Measurements from ENCODE around the gene ANO1.
A peak's percentile ranks its signal among the peaks of the same experiment; 100 is the strongest.

GRCh38 chr11:70109006-70109405, 30.9 kb downstream of the ANO1 start:
- TF ChIP-seq CTCF (IDR thresholded peaks at IDR 0.05), result no peak
- TF ChIP-seq POLR2A (IDR thresholded peaks at IDR 0.05), result no peak
- peak in 1 of 3 donors; percentile 31 for TF ChIP-seq POLR2AphosphoS5 (IDR thresholded peaks at IDR 0.05)

Data from breast epithelium (tissue), 3 donors.